Gastroesophageal sphincter (tissue), 4 donors: ENCODE data around the gene KCNQ1OT1. TPM values are rescaled to one million over a fixed set of nuclear protein-coding genes. Genes with fewer than 3 reads are reported as not detected.

Experiments
- ATAC-seq: fragments of 150-250 bp; one replicate; pipeline ENCODE4 v1.9.1; 2016; ENCODE audit warnings: mild to moderate bottlenecking, moderate library complexity
- H3K27ac ChIP-seq, 4 donors: fragments of 200-600 bp; sonication (generic) in 3 of 4; 1 replicate in 3 of 4; 2 replicates in 1 of 4; pipeline ENCODE4 v1.5.1; 2016 to 2019
- H3K27me3 ChIP-seq: fragments of 200-600 bp; sonication (generic); one replicate; pipeline ENCODE4 v1.5.1; 2019
- H3K36me3 ChIP-seq, 2 donors: fragments of 200-600 bp; sonication (generic); one replicate each; pipeline ENCODE4 v1.5.1; 2019; ENCODE audit warnings: control low read depth in 1 of 2
- H3K4me1 ChIP-seq, 3 donors: fragments of 200-600 bp; sonication (generic); 1 replicate in 2 of 3; 2 replicates in 1 of 3; pipeline ENCODE4 v1.5.1; 2016 to 2019; ENCODE audit warnings: control low read depth in 2 of 3
- H3K4me3 ChIP-seq, 2 donors: fragments of 200-600 bp; sonication (generic); one replicate each; pipeline ENCODE4 v1.5.1; 2019; ENCODE audit warnings: mild to moderate bottlenecking in 1 of 2, moderate library complexity in 1 of 2
- H3K9me3 ChIP-seq, 3 donors: fragments of 200-600 bp; sonication (generic); one replicate each; pipeline ENCODE4 v1.5.1; 2017 to 2019; ENCODE audit warnings: control low read depth in 2 of 3
- CTCF ChIP-seq, 4 experiments: fragments of 200-600 bp in 2 of 4; fragments of 450-650 bp in 2 of 4; sonication (generic) in 1 of 4; IDR thresholded peaks; one replicate each; pipeline ENCODE4 v1.5.1; 2017 to 2019; ENCODE audit warnings: antibody characterized with exemption in 4 of 4, mild to moderate bottlenecking in 2 of 4, moderate library complexity in 2 of 4
- EP300 ChIP-seq: sonication (generic); formaldehyde crosslinking; IDR thresholded peaks from one replicate; pipeline ENCODE4 v1.6.1; 2017; ENCODE audit warnings: antibody characterized with exemption, mild to moderate bottlenecking
- POLR2A ChIP-seq, 2 donors: fragments of 450-650 bp; IDR thresholded peaks; one replicate each; pipeline ENCODE4 v1.6.1; 2017; ENCODE audit warnings: antibody characterized with exemption in 2 of 2, mild to moderate bottlenecking in 2 of 2, moderate library complexity in 1 of 2
- POLR2AphosphoS5 ChIP-seq: sonication (generic); formaldehyde crosslinking; IDR thresholded peaks from one replicate; pipeline ENCODE4 v1.6.1; 2017; ENCODE audit warnings: antibody characterized with exemption
- WGBS, 2 donors: methylation state at CpG; one replicate each; pipeline ENCODE4 v1.1.5; 2018; ENCODE audit warnings: low coverage in 1 of 2; 5-methylcytosine and 5-hydroxymethylcytosine counted together
- total RNA-seq, 4 donors: library from RNA; depleted of rRNA; stranded (reverse); fragments of >200 nt; gene quantifications; one replicate each; pipeline ENCODE4 v1.1.0, GENCODE V29; 2016

Gene KCNQ1OT1
- total RNA-seq, 4 donors from 2014 or later, result 0.52 to 3.3 (median 1.4) TPM

DNA sequence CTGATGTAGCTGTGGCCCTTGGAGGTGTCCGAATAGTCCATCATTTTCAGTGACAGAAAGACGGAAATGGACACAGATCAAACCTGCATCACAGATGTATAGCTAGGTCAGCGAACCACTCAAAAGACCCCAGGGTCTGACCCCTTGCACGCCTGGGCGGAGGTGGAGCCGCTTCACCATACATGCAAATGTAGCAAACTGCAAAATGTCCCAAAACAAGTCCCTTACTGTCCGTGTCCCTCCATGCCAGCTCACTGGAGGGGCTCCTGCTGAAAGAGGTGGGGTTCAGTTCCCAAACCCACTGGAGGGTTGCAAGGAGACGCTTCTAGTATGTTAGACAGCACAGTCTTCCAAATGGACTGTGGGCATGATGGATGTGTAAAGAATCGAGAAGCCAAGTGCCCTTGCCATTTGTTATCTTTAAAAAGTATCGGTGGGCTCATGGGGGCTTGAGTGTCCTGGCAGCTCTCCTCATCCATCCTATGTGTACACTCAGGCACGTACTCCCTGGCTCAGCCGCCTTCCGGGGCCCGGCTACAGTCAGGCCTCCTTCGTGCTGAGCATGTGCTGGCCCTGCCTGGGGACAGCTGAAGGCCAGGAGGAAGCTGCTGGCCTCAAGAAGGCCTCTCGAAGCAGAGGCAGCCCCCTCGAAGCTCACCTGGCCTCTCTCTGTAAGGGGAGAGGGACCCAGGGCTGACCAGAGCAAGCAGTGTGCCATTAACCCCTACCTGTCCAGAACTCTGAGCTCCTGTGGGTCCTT is 20.2 kb upstream of the KCNQ1OT1 start:
- WGBS, 2 donors, result 98% methylated on average over 8 of the region's 17 CpGs; no CpG with 5 or more reads in 1 of the 2 donors

GRCh38 chr11:2718817-2719438 is 19.1 kb upstream of the KCNQ1OT1 start:
- ATAC-seq, result no peak

More for the DNA sequence above, 20.2 kb upstream of the KCNQ1OT1 start:
- Histone ChIP-seq H3K4me3 (no peak overlapping the region), H3K27me3 (no peaks in the 10 kb centered on the region), H3K9me3 (no peaks in the 10 kb centered on the region), H3K36me3 (no peaks in the 10 kb centered on the region), H3K27ac (no peak overlapping the region), H3K4me1 (no peaks in the 10 kb centered on the region)
- TF ChIP-seq EP300 (no peak), CTCF (IDR thresholded peaks at IDR 0.05) (no peak), POLR2A (IDR thresholded peaks at IDR 0.05) (no peak), POLR2AphosphoS5 (no peak)
- no peak for ATAC-seq

DNA sequence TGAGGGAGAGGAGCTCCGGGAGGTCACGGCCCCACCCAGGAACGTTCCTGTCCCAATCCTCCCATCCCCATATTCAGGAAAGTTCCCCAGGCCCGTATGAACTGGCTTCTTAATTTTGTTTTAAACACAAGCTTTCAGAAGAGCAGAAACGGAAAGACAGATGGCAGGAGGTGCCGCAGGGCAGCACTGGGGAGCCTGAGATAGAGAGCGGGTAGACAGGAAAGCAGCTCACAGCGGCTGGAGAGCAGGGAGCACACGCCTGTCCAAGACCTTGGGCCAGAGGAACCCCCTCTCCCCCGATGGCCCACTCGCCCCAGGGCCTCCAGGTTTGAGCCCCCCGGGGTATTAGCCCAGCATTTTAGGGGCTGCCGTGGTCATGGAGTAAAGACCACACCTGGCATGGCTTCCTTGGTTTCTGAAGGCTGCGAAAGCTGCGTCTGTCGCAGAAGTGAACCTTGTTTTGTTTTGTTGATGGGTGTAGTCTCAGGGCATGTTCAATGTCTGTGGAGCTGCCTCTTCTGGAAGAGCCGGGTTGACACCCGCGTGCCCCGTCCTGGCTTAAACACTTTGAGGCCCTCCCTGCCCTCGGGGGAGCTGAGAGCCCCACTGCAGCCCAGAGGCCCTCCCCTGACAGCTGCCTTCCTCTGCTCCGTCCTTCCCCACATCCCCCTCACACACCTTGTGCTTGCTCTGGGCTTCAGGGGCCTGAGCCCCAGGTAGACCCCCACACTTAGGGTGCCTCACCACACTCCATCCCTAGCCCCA is 17.9 kb upstream of the KCNQ1OT1 start:
- TF ChIP-seq CTCF (IDR thresholded peaks at IDR 0.05) (no peak), POLR2AphosphoS5 (no peak), POLR2A (IDR thresholded peaks at IDR 0.05) (no peak), EP300 (no peak)
- Histone ChIP-seq H3K9me3 (no peaks in the 10 kb centered on the region), H3K27me3 (no peaks in the 10 kb centered on the region), H3K4me3 (no peak overlapping the region), H3K4me1 (peaks cover 0 to 3% (median 0%) of the 10 kb centered on the region in 3 donors), H3K36me3 (no peaks in the 10 kb centered on the region), H3K27ac (no peak overlapping the region)
- no peak for ATAC-seq
- 76 to 82% methylated on average over 4 to 5 of the region's 22 CpGs for WGBS, 2 donors

More at GRCh38 chr11:2718817-2719438, 19.1 kb upstream of the KCNQ1OT1 start:
- 81 to 92% methylated on average over 2 to 8 of the region's 11 CpGs for WGBS, 2 donors
- Histone ChIP-seq H3K4me3 (no peak overlapping the region), H3K27ac (no peak overlapping the region), H3K27me3 (no peaks in the 10 kb centered on the region), H3K9me3 (no peaks in the 10 kb centered on the region), H3K4me1 (no peaks in the 10 kb centered on the region), H3K36me3 (no peaks in the 10 kb centered on the region)
- TF ChIP-seq EP300 (no peak), CTCF (IDR thresholded peaks at IDR 0.05) (no peak), POLR2AphosphoS5 (no peak), POLR2A (IDR thresholded peaks at IDR 0.05) (no peak)

- Histone ChIP-seq H3K36me3 (no peaks in the 10 kb centered on the region), H3K4me3 (no peak overlapping the region), H3K27me3 (no peaks in the 10 kb centered on the region), H3K27ac (no peak overlapping the region), H3K9me3 (no peaks in the 10 kb centered on the region), H3K4me1 (peaks cover 0 to 3% (median 0%) of the 10 kb centered on the region in 3 donors)
- 40 to 73% methylated on average over 1 to 3 of the region's 14 CpGs for WGBS, 2 donors
- TF ChIP-seq POLR2A (IDR thresholded peaks at IDR 0.05) (no peak), CTCF (IDR thresholded peaks at IDR 0.05) (no peak), EP300 (no peak), POLR2AphosphoS5 (no peak)
- no peak for ATAC-seq
These were observed 16.7 kb upstream of the KCNQ1OT1 start for GRCh38 chr11:2716376-2717095.
